ENCODE data around the gene MAPK8. TPM values are rescaled to one million over a fixed set of nuclear protein-coding genes. Genes with fewer than 3 reads are reported as not detected.
A peak's percentile ranks its signal among the peaks of the same experiment; 100 is the strongest.

MAPK8 gene
- total RNA-seq, 2 experiments from 2014 or later, result 29.1 to 40.5 TPM

DNA sequence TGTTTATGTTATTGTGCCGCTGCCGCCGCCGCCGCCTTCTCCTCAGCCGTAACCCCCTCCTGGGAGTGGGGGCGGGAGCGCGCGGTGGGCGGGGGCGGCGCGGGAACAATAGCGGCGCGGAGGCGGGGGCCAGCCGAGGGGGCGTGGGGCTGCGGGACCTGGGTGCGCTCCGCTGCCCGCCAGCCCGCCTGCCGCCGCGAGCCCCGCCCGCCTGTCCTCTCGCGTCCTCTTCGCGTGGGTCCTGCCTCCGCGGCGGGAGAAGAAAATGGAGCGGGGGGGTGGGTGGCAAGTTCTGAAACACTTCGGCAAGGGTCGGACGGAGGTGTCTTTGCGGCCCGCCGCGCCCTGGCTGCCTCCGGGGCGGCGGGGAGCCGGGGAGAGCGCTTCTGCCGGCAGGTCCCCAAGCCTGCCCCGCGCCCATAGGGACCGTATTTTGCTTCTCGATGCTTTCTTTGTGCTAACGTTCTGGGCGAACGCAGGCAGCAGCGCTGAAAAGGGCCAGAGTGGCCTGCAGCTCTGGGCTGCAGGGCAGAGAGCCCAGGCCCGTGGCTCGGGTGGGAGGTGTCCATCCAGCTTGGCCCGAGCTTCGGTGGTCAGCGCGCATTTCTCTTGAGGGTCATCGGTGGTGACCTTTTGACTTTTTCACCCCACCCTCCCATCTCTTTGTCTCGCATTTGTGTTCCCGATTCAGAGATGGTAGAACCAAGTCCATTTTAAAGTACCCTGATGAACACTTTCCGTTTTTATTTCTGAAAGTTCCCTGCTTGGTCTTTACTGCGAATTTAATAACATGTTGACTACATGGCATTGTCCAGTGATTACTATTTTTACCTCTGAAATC lies 613 bp downstream of the MAPK8 start:
- no peak for DNase-seq (ENCODE audit: low spot score)
- ChIA-PET POLR2A (interaction anchor here (1.5 kb wide), 1 partner anchor 10 kb away, joined by 6 read pairs; no protein-coding TSS in a partner anchor), CTCF (ENCODE audit: unreplicated experiment) (no interaction called here)
- Histone ChIP-seq H4K20me1 (ENCODE audit: insufficient read depth, low read length) (peaks cover 7% of the 10 kb centered on the region), H2AFZ (ENCODE audit: low read length) (peak overlapping the region; percentile 28), H3K9me3 (ENCODE audit: low read length) (no peaks in the 10 kb centered on the region), H3K9me2 (ENCODE audit: insufficient read depth, low read length) (no peaks in the 10 kb centered on the region), H3K36me3 (ENCODE audit: insufficient read depth, low read length) (no peaks in the 10 kb centered on the region), H3K4me3 (ENCODE audit: low read depth, low read length, poor library complexity, severe bottlenecking) (peak overlapping the region; percentile 81), H3K4me2 (ENCODE audit: low read length) (peak overlapping the region; percentile 88), H3K79me2 (ENCODE audit: insufficient read depth, low read depth, low read length) (peaks cover 31% of the 10 kb centered on the region), H3K4me1 (ENCODE audit: insufficient read depth, low read length, poor library complexity, severe bottlenecking) (peaks cover 21% of the 10 kb centered on the region), H3K27ac (ENCODE audit: low read depth, low read length, poor library complexity, severe bottlenecking) (peak overlapping the region; percentile 25)
- no TSS peak for BruUV-seq (replicated peaks)
- intact Hi-C loops (cut with micrococcal nuclease; ENCODE audit: unreplicated experiment), result no loop called here
- TF ChIP-seq EZH2phosphoT487 (IDR thresholded peaks at IDR 0.05; ENCODE audit: borderline replicate concordance, low read depth, low read length), result no peak
- TF ChIP-seq, protein P1, sequence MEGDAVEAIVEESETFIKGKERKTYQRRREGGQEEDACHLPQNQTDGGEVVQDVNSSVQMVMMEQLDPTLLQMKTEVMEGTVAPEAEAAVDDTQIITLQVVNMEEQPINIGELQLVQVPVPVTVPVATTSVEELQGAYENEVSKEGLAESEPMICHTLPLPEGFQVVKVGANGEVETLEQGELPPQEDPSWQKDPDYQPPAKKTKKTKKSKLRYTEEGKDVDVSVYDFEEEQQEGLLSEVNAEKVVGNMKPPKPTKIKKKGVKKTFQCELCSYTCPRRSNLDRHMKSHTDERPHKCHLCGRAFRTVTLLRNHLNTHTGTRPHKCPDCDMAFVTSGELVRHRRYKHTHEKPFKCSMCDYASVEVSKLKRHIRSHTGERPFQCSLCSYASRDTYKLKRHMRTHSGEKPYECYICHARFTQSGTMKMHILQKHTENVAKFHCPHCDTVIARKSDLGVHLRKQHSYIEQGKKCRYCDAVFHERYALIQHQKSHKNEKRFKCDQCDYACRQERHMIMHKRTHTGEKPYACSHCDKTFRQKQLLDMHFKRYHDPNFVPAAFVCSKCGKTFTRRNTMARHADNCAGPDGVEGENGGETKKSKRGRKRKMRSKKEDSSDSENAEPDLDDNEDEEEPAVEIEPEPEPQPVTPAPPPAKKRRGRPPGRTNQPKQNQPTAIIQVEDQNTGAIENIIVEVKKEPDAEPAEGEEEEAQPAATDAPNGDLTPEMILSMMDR (conservative IDR thresholded peaks at IDR 0.05; ENCODE audit: low read length), result no peak

DNA sequence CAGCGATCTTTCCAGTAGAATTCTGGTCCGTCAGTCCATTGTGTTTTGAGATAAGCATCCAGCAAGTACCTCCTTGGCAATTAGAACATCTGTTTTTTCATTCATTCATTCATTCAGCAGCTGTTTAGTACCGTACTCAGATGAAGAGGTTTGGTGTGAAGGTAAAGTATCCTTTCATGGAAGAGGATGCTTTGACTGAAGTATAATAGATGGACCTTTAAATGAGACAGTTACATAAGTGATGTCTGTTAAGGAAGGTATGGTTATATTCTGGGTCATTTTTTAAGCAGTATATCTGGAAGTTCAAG lies 1.2 kb downstream of the MAPK8 start:
- Histone ChIP-seq H3K36me3 (ENCODE audit: insufficient read depth, low read length) (no peaks in the 10 kb centered on the region), H3K4me3 (ENCODE audit: low read depth, low read length, poor library complexity, severe bottlenecking) (peak overlapping the region; percentile 81), H3K27ac (ENCODE audit: low read depth, low read length, poor library complexity, severe bottlenecking) (no peak overlapping the region), H3K4me1 (ENCODE audit: insufficient read depth, low read length, poor library complexity, severe bottlenecking) (peaks cover 21% of the 10 kb centered on the region), H4K20me1 (ENCODE audit: insufficient read depth, low read length) (peaks cover 7% of the 10 kb centered on the region), H2AFZ (ENCODE audit: low read length) (peak overlapping the region; percentile 28; the same call in 1 of the 2 replicates), H3K79me2 (ENCODE audit: insufficient read depth, low read depth, low read length) (peaks cover 31% of the 10 kb centered on the region), H3K4me2 (ENCODE audit: low read length) (peak overlapping the region; percentile 88), H3K9me2 (ENCODE audit: insufficient read depth, low read length) (no peaks in the 10 kb centered on the region), H3K9me3 (ENCODE audit: low read length) (no peaks in the 10 kb centered on the region)
- DNase-seq (ENCODE audit: low spot score), result no peak
- ChIA-PET POLR2A (interaction anchor here (1.5 kb wide), 1 partner anchor 10 kb away, joined by 6 read pairs; no protein-coding TSS in a partner anchor), CTCF (ENCODE audit: unreplicated experiment) (no interaction called here)
- intact Hi-C loops (cut with micrococcal nuclease; ENCODE audit: unreplicated experiment), result no loop called here
- BruUV-seq (replicated peaks), result no TSS peak
- TF ChIP-seq EZH2phosphoT487 (IDR thresholded peaks at IDR 0.05; ENCODE audit: borderline replicate concordance, low read depth, low read length), result no peak
- TF ChIP-seq, protein P1 (conservative IDR thresholded peaks at IDR 0.05; ENCODE audit: low read length), result no peak

DNA sequence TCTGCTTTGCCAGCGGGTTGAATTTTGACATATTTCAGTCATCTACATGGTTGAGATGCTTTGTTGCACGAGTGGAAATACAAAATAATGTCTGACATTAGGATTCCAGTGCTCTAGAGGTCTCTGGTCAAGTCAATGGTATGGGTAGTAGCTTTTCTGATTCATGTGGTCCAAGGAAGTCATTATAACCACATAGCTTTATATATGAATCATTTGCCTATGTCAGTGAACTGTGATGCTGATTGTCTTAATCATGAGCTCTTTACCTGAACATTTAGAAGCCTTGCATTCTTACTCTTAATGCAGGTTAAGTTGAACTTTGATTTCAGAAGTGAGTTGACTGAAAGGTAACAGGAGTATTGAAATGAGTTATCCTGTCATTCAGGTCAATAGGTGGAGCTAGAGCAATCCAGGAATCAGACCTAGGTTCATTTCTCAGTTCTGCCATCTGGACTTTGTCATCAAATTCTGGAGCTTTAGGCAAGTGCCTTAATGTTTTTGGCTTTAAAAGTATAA lies 3.3 kb downstream of the MAPK8 start:
- H3K9me2 ChIP-seq (ENCODE audit: insufficient read depth, low read length), result no peaks in the 10 kb centered on the region
- H3K4me2 ChIP-seq (ENCODE audit: low read length), result no peak overlapping the region
- H3K79me2 ChIP-seq (ENCODE audit: insufficient read depth, low read depth, low read length), result peaks cover 31% of the 10 kb centered on the region
- H3K9me3 ChIP-seq (ENCODE audit: low read length), result no peaks in the 10 kb centered on the region
- TF ChIP-seq, protein P1 (conservative IDR thresholded peaks at IDR 0.05; ENCODE audit: low read length), result peak; percentile 80
- no peak for TF ChIP-seq EZH2phosphoT487 (IDR thresholded peaks at IDR 0.05; ENCODE audit: borderline replicate concordance, low read depth, low read length)
- DNase-seq (ENCODE audit: low spot score), result peak; percentile 27
- no peak overlapping the region for H2AFZ ChIP-seq (ENCODE audit: low read length)
- intact Hi-C loops (cut with micrococcal nuclease; ENCODE audit: unreplicated experiment), result no loop called here
- ChIA-PET POLR2A (interaction anchor here (1.0 to 1.3 kb wide), 2 partner anchors 11 to 1229 kb away, joined by 3 to 4 read pairs; partner anchors contain the start of gene ERCC6), CTCF (ENCODE audit: unreplicated experiment) (interaction anchor here (1.2 to 1.4 kb wide), 3 partner anchors 10 to 346 kb away, joined by 3 to 5 read pairs (median 4); no protein-coding TSS in a partner anchor)
- H3K36me3 ChIP-seq (ENCODE audit: insufficient read depth, low read length), result no peaks in the 10 kb centered on the region
- no peak overlapping the region for H3K27ac ChIP-seq (ENCODE audit: low read depth, low read length, poor library complexity, severe bottlenecking)
- H4K20me1 ChIP-seq (ENCODE audit: insufficient read depth, low read length), result peaks cover 7% of the 10 kb centered on the region
- peaks cover 21% of the 10 kb centered on the region for H3K4me1 ChIP-seq (ENCODE audit: insufficient read depth, low read length, poor library complexity, severe bottlenecking)
- no TSS peak for BruUV-seq (replicated peaks)
- H3K4me3 ChIP-seq (ENCODE audit: low read depth, low read length, poor library complexity, severe bottlenecking), result no peak overlapping the region

All from OCI-LY7 (cell line).